Keratinocyte (primary cell): ENCODE results near the gene MCRIP2.

ENCODE experiments used
- EZH2 ChIP-seq: IDR thresholded peaks from one replicate; pipeline ENCODE4 v1.6.1; 2012; ENCODE audit warnings: inconsistent platforms, mild to moderate bottlenecking, low read length, moderate library complexity
- TF ChIP-seq, protein P1 (sequence below), 3 experiments: IDR thresholded peaks in 1 of 3; conservative IDR thresholded peaks in 1 of 3; optimal IDR thresholded peaks in 1 of 3; 2 replicates in 2 of 3; 3 replicates in 1 of 3; pipeline versions ENCODE3 to v1.5.1; 2011; ENCODE audit warnings: low read length in 3 of 3, mild to moderate bottlenecking in 3 of 3, moderate library complexity in 2 of 3, control low read depth in 1 of 3, inconsistent platforms in 1 of 3; ENCODE audit not compliant: insufficient read depth in 2 of 3; ENCODE audit errors: extremely low read depth in 1 of 3

DNA sequence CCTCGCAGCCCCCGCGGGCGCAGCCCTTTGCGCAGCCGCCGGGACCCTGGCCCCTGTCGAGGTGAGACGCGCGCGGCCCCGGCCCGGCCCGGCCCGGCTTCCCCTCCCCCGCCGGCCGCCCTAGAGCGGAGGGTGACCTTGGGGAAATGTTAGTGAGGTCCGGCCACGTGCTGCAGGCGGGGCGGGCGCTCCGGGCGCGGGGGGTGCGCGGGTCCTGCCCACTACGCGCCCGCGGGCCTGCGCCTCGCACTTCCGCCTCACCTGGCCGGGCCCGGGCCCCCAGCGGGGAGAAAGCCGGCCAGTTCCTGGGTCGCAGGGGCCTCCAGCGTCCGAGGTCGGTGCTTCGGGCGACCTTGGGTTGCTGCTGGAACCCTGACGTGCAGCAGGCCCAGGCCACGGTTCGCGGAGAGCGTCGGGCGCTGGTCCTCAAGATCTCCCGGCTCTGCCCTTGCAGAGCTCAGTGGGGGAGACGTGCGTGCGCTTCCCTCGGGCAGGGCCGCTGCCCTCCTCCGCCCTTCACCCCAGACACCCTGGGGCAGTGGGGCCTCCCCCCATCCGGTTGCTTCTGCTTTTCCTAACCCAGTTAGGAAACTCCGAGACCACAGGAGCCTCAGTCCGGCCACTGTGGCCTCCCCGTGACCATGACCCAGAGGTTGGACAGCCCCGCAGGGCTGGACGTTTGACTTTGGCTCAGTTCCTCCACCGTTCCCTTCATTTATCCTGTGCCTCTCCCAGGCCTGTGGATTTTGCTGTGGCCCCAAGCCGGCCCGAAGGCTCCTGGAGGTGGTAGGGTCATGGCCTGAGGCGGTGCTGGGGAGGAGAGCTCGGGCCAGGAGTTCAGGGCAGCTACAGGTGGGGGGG lies 791 bp downstream of the MCRIP2 start:
- TF ChIP-seq, protein P1, sequence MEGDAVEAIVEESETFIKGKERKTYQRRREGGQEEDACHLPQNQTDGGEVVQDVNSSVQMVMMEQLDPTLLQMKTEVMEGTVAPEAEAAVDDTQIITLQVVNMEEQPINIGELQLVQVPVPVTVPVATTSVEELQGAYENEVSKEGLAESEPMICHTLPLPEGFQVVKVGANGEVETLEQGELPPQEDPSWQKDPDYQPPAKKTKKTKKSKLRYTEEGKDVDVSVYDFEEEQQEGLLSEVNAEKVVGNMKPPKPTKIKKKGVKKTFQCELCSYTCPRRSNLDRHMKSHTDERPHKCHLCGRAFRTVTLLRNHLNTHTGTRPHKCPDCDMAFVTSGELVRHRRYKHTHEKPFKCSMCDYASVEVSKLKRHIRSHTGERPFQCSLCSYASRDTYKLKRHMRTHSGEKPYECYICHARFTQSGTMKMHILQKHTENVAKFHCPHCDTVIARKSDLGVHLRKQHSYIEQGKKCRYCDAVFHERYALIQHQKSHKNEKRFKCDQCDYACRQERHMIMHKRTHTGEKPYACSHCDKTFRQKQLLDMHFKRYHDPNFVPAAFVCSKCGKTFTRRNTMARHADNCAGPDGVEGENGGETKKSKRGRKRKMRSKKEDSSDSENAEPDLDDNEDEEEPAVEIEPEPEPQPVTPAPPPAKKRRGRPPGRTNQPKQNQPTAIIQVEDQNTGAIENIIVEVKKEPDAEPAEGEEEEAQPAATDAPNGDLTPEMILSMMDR (optimal IDR thresholded peaks at IDR 0.05 in 1 of 3, IDR thresholded peaks at IDR 0.05 in 1 of 3, conservative IDR thresholded peaks at IDR 0.05 in 1 of 3; ENCODE audit: extremely low read depth in 1 of 3, insufficient read depth in 2 of 3, low read length in 3 of 3), result no peak
- TF ChIP-seq EZH2, result no peak
